Measurements from ENCODE around the gene GSE1.

GSE1 gene

GRCh38 chr16:85664580-85665372 lies 51.7 kb downstream of the GSE1 start:
- DNase-seq, result no peak

- no peak for DNase-seq
Observed at GRCh38 chr16:85665373-85665740, 52.2 kb downstream of the GSE1 start.

- DNase-seq, result no peak
Observed at GRCh38 chr16:85665929-85666328, 52.8 kb downstream of the GSE1 start.

GRCh38 chr16:85667261-85667660 lies 54.1 kb downstream of the GSE1 start:
- DNase-seq, result no peak

GRCh38 chr16:85667841-85668413 lies 54.8 kb downstream of the GSE1 start:
- no peak for DNase-seq

GRCh38 chr16:85668676-85669424 lies 55.7 kb downstream of the GSE1 start:
- DNase-seq, result no peak

- DNase-seq, result no peak
Observed at GRCh38 chr16:85670840-85671239, 57.7 kb downstream of the GSE1 start.

- no peak for DNase-seq
Observed at GRCh38 chr16:85673529-85674417, 60.7 kb downstream of the GSE1 start.

GRCh38 chr16:85674418-85674755 lies 61.3 kb downstream of the GSE1 start:
- no peak for DNase-seq

GRCh38 chr16:85674828-85675227 lies 61.7 kb downstream of the GSE1 start:
- no peak for DNase-seq

GRCh38 chr16:85675251-85675874 lies 62.2 kb downstream of the GSE1 start:
- DNase-seq, result no peak

GRCh38 chr16:85676466-85676865 lies 63.3 kb downstream of the GSE1 start:
- no peak for DNase-seq

GRCh38 chr16:85677383-85677967 lies 64.4 kb downstream of the GSE1 start:
- DNase-seq, result no peak

- DNase-seq, result no peak
Observed at GRCh38 chr16:85678016-85678415, 64.9 kb downstream of the GSE1 start.

- DNase-seq, result no peak
Observed at GRCh38 chr16:85678821-85679220, 65.7 kb downstream of the GSE1 start.

GRCh38 chr16:85679870-85680269 lies 66.7 kb downstream of the GSE1 start:
- no peak for DNase-seq

GRCh38 chr16:85680352-85680944 lies 67.3 kb downstream of the GSE1 start:
- no peak for DNase-seq

- DNase-seq, result no peak
Observed at GRCh38 chr16:85681255-85681654, 68.1 kb downstream of the GSE1 start.

GRCh38 chr16:85682516-85682915 lies 69.4 kb downstream of the GSE1 start:
- DNase-seq, result no peak

GRCh38 chr16:85683363-85683762 lies 70.2 kb downstream of the GSE1 start:
- no peak for DNase-seq

- no peak for DNase-seq
Observed at GRCh38 chr16:85685251-85685650, 72.1 kb downstream of the GSE1 start.
